ENCODE measurements around the gene MFN2.

DNA sequence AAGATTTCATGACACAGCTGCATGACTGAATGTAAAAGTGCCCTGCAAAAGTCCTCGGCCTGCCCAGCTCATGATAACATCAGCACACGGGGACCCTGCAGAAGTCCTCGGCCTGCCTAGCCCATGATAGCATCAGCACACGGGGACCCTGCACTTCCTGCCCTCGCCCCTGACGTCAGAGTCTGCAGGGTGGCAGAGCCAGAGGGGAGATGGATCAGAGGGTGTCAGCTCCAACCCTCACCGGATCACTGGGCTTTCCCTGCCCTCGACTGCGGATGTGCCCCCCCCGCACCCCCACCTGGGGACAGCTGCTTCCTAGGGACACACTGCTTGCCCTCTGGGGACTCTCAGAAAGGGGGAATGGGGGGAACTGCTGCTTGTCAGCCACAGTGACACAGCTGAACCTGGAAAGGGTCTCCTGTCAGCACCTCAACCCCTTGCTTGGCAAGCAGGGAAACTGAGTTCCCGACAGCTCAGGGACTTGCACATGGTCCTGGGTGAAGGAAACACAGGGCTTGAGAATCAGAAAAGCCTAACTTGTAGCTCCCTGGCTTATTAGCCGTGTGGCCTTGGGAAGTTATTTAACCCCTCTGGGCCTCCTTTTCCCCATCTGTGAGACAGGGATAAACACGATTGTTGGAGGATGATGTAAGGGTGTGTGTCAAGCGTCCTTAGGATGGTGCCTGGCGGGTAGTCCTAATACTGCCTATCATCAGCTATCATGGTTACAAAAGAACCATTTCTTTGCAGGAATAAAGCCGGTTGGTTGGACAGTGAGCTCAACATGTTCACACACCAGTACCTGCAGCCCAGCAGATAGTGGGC is 30.7 kb downstream of the MFN2 start:
- TF ChIP-seq, protein P1, sequence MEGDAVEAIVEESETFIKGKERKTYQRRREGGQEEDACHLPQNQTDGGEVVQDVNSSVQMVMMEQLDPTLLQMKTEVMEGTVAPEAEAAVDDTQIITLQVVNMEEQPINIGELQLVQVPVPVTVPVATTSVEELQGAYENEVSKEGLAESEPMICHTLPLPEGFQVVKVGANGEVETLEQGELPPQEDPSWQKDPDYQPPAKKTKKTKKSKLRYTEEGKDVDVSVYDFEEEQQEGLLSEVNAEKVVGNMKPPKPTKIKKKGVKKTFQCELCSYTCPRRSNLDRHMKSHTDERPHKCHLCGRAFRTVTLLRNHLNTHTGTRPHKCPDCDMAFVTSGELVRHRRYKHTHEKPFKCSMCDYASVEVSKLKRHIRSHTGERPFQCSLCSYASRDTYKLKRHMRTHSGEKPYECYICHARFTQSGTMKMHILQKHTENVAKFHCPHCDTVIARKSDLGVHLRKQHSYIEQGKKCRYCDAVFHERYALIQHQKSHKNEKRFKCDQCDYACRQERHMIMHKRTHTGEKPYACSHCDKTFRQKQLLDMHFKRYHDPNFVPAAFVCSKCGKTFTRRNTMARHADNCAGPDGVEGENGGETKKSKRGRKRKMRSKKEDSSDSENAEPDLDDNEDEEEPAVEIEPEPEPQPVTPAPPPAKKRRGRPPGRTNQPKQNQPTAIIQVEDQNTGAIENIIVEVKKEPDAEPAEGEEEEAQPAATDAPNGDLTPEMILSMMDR (IDR thresholded peaks at IDR 0.05; ENCODE audit: borderline replicate concordance, extremely low read depth, low read length, poor library complexity, severe bottlenecking): no peak
- TF ChIP-seq EZH2 (IDR thresholded peaks at IDR 0.05; ENCODE audit: borderline replicate concordance, low read depth, low read length, severe bottlenecking): no peak
